ENCODE data around the gene REG4.

- no peak for TF ChIP-seq EZH2 (IDR thresholded peaks at IDR 0.05; ENCODE audit: borderline replicate concordance)
- TF ChIP-seq, protein P1, sequence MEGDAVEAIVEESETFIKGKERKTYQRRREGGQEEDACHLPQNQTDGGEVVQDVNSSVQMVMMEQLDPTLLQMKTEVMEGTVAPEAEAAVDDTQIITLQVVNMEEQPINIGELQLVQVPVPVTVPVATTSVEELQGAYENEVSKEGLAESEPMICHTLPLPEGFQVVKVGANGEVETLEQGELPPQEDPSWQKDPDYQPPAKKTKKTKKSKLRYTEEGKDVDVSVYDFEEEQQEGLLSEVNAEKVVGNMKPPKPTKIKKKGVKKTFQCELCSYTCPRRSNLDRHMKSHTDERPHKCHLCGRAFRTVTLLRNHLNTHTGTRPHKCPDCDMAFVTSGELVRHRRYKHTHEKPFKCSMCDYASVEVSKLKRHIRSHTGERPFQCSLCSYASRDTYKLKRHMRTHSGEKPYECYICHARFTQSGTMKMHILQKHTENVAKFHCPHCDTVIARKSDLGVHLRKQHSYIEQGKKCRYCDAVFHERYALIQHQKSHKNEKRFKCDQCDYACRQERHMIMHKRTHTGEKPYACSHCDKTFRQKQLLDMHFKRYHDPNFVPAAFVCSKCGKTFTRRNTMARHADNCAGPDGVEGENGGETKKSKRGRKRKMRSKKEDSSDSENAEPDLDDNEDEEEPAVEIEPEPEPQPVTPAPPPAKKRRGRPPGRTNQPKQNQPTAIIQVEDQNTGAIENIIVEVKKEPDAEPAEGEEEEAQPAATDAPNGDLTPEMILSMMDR (IDR thresholded peaks at IDR 0.05; ENCODE audit: poor library complexity): no peak
Observed at GRCh38 chr1:119794876-119795240, 16.4 kb downstream of the REG4 start.
